ENCODE measurements around the gene DOCK4.

DOCK4 gene

GRCh38 chr7:111844904-111845671, 361.1 kb downstream of the DOCK4 start:
- no peak for DNase-seq

DNA sequence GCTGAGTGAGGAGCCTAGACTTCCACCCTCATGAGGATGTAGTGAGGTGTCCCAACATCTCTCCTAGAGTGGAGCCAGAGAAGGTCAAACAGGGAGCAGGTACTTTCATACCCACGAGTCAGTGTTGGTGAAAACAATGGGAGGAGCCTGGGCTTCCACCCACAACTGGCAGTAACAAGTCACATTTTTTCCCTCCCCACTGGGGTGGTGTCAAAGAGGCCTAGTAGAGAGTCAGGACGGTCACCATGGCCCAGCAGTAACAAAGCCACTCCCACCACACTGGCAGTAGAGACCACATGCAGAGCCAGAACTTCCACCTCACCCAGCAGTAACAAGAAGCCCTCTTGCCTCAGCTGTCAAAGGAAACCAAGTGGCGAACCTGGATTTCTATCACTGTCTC, 363.7 kb downstream of the DOCK4 start:
- no peak for DNase-seq

GRCh38 chr7:111841596-111842205, 364.5 kb downstream of the DOCK4 start:
- DNase-seq = no peak

GRCh38 chr7:111840528-111840927, 365.7 kb downstream of the DOCK4 start:
- DNase-seq = no peak

DNA sequence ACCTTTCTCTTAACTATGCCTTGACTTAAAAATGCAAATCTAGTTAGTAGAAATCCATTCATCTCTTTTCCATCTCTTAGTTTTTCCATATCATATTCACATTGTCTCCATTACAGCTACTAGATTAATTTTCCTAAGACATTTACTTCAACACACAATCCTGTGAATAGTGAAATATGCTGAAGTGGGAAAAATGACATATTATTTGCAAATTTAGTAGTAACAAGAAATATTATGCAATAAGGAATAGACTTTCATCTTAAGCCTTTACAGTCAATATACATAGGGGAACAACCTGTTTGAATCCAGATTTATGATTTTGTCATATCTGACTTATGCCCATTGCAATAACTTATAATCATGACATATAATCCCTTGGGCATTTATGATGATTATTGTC, 366.9 kb downstream of the DOCK4 start:
- no peak for DNase-seq

GRCh38 chr7:111836592-111836991, 369.6 kb downstream of the DOCK4 start:
- DNase-seq = no peak

DNA sequence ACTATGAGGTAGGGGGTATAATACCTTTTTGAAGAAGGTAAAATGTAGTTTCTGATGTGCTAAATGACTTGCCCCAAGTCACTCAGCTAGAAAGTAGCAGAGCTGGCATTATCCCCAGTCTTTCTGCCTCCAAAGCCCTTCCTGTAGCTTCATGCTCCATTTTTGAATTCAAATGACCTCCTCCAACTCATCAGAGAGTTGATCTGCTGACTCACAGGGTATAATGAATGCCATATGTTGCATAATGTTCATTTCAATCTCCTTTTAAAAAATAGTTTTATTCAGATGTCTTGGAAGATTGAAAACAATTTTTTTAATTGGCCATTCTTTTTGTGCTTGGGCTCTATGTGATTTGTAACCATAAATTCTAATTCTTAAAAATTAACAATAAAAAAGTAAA, 371.1 kb downstream of the DOCK4 start:
- no peak for DNase-seq

GRCh38 chr7:111834367-111834766, 371.8 kb downstream of the DOCK4 start:
- DNase-seq = no peak

GRCh38 chr7:111833466-111833865, 372.7 kb downstream of the DOCK4 start:
- DNase-seq = no peak

DNA sequence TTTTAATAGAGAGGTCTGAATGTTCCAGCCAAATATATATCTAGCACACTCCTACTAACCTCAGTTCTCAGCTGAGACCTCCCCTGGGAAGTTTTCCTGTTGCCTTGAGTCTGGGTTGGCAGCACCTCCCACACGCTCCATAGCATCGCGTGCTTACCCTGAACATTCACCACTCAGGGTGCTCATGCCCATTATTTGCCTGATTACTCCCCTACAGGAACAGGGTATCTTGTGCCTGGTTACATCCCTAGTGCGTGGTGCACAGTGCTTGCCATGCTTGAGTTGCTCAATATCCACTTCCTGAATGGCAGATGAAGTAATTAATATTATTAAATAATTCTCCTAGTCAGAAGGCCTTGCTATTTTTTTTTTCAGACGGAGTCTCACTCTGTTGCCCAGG, 374.0 kb downstream of the DOCK4 start:
- DNase-seq = no peak

- DNase-seq = no peak
Measured at GRCh38 chr7:111829221-111829620, 377.0 kb downstream of the DOCK4 start.

DNA sequence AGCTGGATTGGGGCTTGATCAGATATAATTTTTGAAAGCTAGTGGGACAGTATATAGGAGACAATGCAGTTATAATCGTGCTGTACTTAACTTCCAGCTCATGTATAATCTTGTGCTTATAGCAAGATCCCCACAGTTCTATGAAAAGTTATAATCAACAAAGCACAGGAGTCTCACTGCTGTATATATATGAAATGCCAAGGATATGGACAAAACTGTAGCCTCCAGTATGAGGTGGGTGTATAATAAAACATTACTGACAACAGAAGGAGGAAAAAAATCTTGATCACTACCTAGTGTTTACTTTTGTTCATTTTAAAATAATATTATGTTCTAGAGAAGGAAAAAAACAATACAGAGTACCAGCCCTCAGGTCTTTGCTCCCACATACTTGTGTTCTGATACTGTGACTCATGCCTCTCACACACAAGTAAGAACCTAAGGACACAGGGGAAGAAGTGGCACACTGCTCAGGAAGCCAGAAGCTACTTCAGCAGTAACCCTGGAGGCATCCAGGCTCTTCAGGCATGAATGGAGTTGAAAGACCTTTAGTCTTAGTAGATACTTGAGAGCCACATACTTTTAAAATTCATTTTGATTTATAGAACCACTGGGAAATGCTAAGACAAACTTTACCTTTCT, 378.2 kb downstream of the DOCK4 start:
- DNase-seq = no peak

DNA sequence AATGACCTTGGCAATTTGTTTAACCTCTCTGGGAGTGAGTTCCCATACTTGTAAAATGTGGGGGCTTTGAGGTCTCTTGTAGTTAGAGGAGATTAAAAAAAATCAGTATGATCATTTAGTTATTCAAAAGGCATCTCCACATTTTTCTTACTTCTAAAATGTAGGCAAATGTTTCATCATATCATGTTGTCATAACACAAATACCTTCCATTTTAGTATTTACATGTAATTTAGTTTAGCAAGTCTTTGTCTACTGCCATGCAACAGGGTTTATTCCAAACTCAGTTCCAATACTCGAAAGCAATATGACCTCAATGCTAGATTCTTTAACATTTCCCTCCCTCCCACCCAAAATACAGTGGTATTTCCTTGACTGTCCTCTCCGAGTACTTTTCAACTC, 381.2 kb downstream of the DOCK4 start:
- no peak for DNase-seq

- no peak for DNase-seq
Measured at GRCh38 chr7:111823826-111824225, 382.4 kb downstream of the DOCK4 start.

- no peak for DNase-seq
Measured at GRCh38 chr7:111821046-111821445, 385.2 kb downstream of the DOCK4 start.

DNA sequence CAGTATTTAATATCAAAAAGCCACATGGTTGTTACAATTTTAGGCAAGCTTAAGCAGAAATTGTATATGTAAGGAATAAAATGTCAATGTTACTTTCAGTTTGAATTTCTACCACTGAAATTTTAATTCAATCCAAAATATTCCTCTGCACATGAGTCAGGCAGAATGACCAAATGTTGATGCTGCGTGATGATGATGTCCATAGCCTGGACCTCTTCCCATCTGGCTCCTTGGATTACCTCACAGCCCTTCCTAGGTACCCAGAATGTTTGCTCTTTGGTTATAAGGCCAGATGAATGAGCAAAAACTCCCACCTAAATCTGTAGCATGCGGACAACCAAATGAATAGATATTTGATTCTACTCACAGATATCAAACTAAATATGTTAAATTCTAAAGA, 385.6 kb downstream of the DOCK4 start:
- DNase-seq = no peak

DNA sequence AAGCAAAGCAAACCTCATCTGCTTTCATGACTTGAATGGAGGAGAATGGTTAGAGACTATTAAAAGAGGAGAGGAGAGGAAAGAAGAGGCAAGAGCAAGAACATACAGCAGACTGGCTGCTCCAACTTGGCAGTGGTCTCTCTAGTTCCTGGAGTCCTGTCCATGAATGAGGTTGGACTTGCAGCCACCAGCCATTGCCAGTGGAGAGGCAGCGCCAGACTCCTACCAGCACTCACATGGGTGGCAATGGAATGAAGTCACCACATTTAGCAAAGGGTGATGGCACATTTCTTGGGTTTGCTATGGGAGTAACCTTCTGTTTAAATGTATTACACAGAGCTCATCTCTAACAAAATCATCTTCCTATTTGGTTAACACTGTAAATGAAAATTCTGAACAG, 386.1 kb downstream of the DOCK4 start:
- no peak for DNase-seq

- no peak for DNase-seq
Measured at GRCh38 chr7:111815354-111815753, 390.8 kb downstream of the DOCK4 start.

- no peak for DNase-seq
Measured at GRCh38 chr7:111813306-111813705, 392.9 kb downstream of the DOCK4 start.

- DNase-seq = no peak
Measured at GRCh38 chr7:111806232-111806631, 400.0 kb downstream of the DOCK4 start.

DNA sequence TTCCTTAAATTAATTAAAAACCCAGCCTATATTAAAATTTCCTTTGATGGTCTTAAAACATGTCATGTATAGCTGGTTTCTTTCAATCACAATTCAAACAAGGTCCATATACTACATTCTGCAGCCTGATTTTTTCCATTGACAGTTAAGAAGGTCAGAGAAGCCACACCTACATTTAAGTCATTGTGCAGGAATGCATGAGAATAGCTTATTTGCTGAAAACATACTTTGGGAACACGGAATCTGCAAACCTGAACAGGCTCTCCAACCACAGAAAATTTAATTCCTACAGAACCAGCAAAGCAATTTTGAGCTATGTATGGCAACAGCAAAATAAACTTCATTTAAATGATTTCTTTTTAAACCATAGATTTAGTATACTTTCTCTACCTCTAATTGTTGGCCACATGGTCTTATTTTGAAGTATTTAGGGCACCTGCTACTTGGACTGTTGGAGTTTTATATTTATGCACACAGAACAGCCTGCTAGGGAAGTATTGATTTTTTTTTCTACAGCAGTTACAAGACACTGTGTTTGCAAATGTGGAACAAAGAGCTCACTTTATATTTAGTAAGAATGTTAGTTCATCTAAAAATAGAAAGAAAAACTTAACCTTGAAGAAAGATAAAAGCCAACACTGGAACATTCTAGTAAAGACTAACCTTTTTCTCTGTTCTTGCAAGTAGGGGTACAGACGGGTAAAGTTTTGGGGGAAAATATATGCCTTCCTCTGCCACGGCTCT, 403.0 kb downstream of the DOCK4 start:
- no peak for DNase-seq

GRCh38 chr7:111802194-111802772, 403.9 kb downstream of the DOCK4 start:
- no peak for DNase-seq

DNA sequence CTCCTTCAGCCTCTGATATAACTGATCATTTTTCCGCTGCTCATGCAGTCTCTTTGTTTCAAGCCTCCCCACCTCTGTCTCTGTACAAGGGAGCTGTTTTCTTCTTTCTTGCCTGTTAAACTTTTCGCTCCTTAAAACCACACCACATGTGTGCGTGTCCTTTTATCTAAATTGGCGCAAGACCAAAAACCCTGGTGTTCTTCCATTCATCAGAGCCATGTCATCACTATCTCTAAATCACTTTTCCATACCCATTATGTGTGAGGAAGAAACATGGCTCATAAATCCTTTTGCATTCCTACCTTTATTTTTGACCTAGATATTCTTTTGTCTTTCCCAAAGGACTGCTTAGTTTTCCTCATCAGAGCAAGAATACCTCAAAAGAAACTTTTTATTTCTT, 404.9 kb downstream of the DOCK4 start:
- DNase-seq = no peak
